ENCODE data around the gene CLEC18A. TPM values are rescaled to one million over a fixed set of nuclear protein-coding genes. Genes with fewer than 3 reads are reported as not detected.

CLEC18A gene
- total and polyA plus RNA-seq, 4 donors = 1.1 to 2.7 (median 1.6) TPM

DNA sequence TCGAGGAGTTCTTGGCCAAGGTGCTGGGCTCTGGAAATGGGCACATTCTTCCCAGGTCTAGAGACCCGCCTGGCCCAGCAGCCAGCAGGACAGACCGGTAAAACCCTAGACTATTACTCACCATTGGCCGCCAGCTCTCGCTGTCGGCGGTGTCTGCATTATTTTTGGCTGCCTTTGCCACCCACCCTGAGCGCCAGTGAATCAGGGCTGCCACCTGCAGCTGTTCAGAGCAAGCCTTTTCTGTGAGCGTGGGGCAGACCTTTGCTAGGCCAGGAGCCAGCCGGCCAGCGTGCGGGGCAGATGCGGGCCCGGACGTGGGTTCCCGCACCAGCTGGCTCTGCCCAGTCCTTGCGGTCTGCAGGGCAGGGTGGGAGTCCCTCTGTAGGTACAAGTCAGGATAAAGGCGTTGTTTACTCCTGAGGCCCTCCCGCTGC is 15.8 kb upstream of the CLEC18A start:
- WGBS (ENCODE audit: insufficient coverage) = 87% methylated on average over 19 of the region's 19 CpGs
- Histone ChIP-seq H3K4me1 (ENCODE audit: control insufficient read depth, insufficient read depth, low read length) (peaks cover 16% of the 10 kb centered on the region), H3K36me3 (ENCODE audit: control insufficient read depth, insufficient read depth, low read length) (peaks cover 92% of the 10 kb centered on the region), H3K27me3 (ENCODE audit: control insufficient read depth, insufficient read depth, low read length) (no peaks in the 10 kb centered on the region), H3K4me3 (ENCODE audit: low read depth, low read length) (no peak overlapping the region), H3K9me3 (ENCODE audit: control insufficient read depth, insufficient read depth, low read length) (no peaks in the 10 kb centered on the region), H3K27ac (ENCODE audit: low read depth, low read length) (no peak overlapping the region)
- DNase-seq (ENCODE audit: low read depth in 4 of 6, low spot score in 6 of 6) = no peak

DNA sequence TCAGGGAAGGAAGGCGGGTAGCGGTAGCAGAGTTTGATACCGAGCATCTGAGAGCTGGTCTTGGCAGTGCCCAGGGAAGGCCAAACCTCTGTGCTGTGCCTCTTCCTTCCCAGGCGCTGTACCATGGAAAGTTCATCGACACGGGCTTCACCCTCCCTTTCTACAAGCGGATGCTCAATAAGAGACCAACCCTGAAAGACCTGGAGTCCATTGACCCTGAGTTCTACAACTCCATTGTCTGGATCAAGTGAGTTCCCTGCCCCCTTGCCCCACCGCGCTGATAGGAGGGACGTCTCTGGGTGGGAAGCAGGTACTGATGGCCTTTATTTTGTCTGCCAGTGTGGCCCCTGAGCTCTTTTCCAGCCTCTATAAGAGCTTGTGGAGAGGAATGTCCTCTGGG is 15.4 kb upstream of the CLEC18A start:
- no peak for DNase-seq (ENCODE audit: low read depth in 4 of 6, low spot score in 6 of 6)
- H3K4me1 ChIP-seq (ENCODE audit: control insufficient read depth, insufficient read depth, low read length) = peaks cover 16% of the 10 kb centered on the region
- H3K9me3 ChIP-seq (ENCODE audit: control insufficient read depth, insufficient read depth, low read length) = no peaks in the 10 kb centered on the region
- H3K27ac ChIP-seq (ENCODE audit: low read depth, low read length) = no peak overlapping the region
- no peaks in the 10 kb centered on the region for H3K27me3 ChIP-seq (ENCODE audit: control insufficient read depth, insufficient read depth, low read length)
- WGBS (ENCODE audit: insufficient coverage) = 100% methylated on average over 3 of the region's 10 CpGs
- no peak overlapping the region for H3K4me3 ChIP-seq (ENCODE audit: low read depth, low read length)
- peaks cover 95% of the 10 kb centered on the region for H3K36me3 ChIP-seq (ENCODE audit: control insufficient read depth, insufficient read depth, low read length)

DNA sequence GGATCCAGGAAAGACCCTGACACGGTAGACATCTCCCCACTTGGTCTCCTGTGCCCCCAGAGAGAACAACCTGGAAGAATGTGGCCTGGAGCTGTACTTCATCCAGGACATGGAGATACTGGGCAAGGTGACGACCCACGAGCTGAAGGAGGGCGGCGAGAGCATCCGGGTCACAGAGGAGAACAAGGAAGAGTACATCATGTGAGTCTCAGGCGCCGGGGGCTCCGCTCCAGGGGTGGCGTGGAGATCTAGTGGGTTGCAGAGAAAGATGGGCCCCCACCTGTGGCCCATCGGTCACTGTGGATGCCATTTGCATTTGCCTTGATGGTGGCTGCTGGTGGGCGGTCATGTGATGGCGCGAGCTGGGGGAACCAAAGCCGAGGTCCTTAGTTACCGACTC is 14.9 kb upstream of the CLEC18A start:
- WGBS (ENCODE audit: insufficient coverage) = 92% methylated on average over 16 of the region's 16 CpGs
- H3K27ac ChIP-seq (ENCODE audit: low read depth, low read length) = no peak overlapping the region
- DNase-seq (ENCODE audit: low read depth in 4 of 6, low spot score in 6 of 6) = no peak

DNA sequence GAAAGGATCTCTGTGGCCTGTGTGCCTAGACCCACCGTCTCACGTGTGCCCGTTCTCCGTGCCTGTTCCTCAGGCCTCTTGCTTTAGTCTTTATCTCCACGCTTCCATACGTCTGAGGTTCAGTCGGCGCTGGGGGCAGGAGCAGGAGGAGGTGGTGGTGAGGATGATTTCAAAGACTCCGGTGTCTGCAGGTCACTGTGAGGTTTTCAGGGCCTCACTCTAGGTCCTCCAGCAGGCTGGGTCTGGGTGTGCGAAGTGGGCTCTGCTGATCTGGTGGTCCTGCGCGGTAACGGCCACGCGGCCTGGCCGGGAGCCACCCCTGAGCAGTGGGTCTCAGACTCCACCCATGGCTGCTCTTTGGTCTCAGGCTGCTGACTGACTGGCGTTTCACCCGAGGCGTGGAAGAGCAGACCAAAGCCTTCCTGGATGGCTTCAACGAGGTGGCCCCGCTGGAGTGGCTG is 14.4 kb upstream of the CLEC18A start:
- peaks cover 97% of the 10 kb centered on the region for H3K36me3 ChIP-seq (ENCODE audit: control insufficient read depth, insufficient read depth, low read length)
- no peaks in the 10 kb centered on the region for H3K27me3 ChIP-seq (ENCODE audit: control insufficient read depth, insufficient read depth, low read length)
- WGBS (ENCODE audit: insufficient coverage) = 97% methylated on average over 21 of the region's 21 CpGs
- H3K27ac ChIP-seq (ENCODE audit: low read depth, low read length) = no peak overlapping the region
- H3K4me1 ChIP-seq (ENCODE audit: control insufficient read depth, insufficient read depth, low read length) = peaks cover 16% of the 10 kb centered on the region
- DNase-seq (ENCODE audit: low read depth in 4 of 6, low spot score in 6 of 6) = no peak
- H3K9me3 ChIP-seq (ENCODE audit: control insufficient read depth, insufficient read depth, low read length) = no peaks in the 10 kb centered on the region
- no peak overlapping the region for H3K4me3 ChIP-seq (ENCODE audit: low read depth, low read length)

More for the DNA sequence above, 14.9 kb upstream of the CLEC18A start:
- Histone ChIP-seq H3K4me3 (ENCODE audit: low read depth, low read length) (no peak overlapping the region), H3K4me1 (ENCODE audit: control insufficient read depth, insufficient read depth, low read length) (peaks cover 16% of the 10 kb centered on the region), H3K9me3 (ENCODE audit: control insufficient read depth, insufficient read depth, low read length) (no peaks in the 10 kb centered on the region), H3K36me3 (ENCODE audit: control insufficient read depth, insufficient read depth, low read length) (peaks cover 98% of the 10 kb centered on the region), H3K27me3 (ENCODE audit: control insufficient read depth, insufficient read depth, low read length) (no peaks in the 10 kb centered on the region)

GRCh38 chr16:69937465-69937951 is 13.6 kb upstream of the CLEC18A start:
- peaks cover 94% of the 10 kb centered on the region for H3K36me3 ChIP-seq (ENCODE audit: control insufficient read depth, insufficient read depth, low read length)
- no peaks in the 10 kb centered on the region for H3K9me3 ChIP-seq (ENCODE audit: control insufficient read depth, insufficient read depth, low read length)
- no peaks in the 10 kb centered on the region for H3K27me3 ChIP-seq (ENCODE audit: control insufficient read depth, insufficient read depth, low read length)
- no peak overlapping the region for H3K27ac ChIP-seq (ENCODE audit: low read depth, low read length)
- no peak overlapping the region for H3K4me3 ChIP-seq (ENCODE audit: low read depth, low read length)
- H3K4me1 ChIP-seq (ENCODE audit: control insufficient read depth, insufficient read depth, low read length) = peaks cover 12% of the 10 kb centered on the region
- WGBS (ENCODE audit: insufficient coverage) = 77% methylated on average over 15 of the region's 16 CpGs
- DNase-seq (ENCODE audit: low read depth in 4 of 6, low spot score in 6 of 6) = peak in 2 of 6 donors; percentile 47 to 77

DNA sequence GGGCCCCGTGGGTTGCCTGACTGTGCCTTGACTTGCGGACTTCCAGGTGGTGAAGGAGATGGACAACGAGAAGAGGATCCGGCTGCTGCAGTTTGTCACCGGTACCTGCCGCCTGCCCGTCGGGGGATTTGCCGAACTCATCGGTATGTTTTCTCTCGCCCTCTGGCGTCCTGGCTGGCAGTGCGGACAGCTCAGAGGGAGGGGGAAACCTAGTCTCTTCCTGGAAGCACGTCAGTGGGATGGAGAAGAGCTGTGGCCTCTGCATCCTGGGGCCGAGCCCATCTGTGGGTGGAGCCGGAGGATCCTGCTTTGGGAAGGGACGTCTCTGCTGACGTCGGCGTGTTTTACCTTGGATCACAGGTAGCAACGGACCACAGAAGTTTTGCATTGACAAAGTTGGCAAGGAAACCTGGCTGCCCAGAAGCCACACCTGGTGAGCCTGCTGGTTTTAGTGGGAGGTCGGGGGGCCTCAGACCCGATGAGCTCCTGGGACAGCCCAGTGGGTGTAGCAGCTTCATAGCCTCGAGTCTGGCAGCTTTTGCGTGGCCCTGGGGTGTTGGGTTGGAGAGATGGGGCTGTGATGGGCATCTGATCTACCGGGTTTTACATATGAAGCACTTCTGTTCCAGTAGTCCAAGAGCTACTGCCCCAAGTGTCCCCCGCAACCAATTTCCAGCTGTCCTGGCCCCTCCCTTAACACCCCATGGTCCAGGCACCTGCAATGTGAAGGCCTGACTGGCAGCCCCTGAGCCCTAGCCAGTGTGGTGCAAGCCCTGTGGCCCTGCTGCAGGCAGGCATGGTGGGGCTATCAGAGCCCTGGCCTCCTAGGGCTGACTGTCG is 11.9 kb upstream of the CLEC18A start:
- H3K27ac ChIP-seq (ENCODE audit: low read depth, low read length) = no peak overlapping the region
- H3K4me3 ChIP-seq (ENCODE audit: low read depth, low read length) = no peak overlapping the region
- peaks cover 9% of the 10 kb centered on the region for H3K4me1 ChIP-seq (ENCODE audit: control insufficient read depth, insufficient read depth, low read length)
- peaks cover 78% of the 10 kb centered on the region for H3K36me3 ChIP-seq (ENCODE audit: control insufficient read depth, insufficient read depth, low read length)
- WGBS (ENCODE audit: insufficient coverage) = 93% methylated on average over 27 of the region's 28 CpGs
- H3K9me3 ChIP-seq (ENCODE audit: control insufficient read depth, insufficient read depth, low read length) = no peaks in the 10 kb centered on the region
- no peak for DNase-seq (ENCODE audit: low read depth in 4 of 6, low spot score in 6 of 6)
- H3K27me3 ChIP-seq (ENCODE audit: control insufficient read depth, insufficient read depth, low read length) = no peaks in the 10 kb centered on the region

DNA sequence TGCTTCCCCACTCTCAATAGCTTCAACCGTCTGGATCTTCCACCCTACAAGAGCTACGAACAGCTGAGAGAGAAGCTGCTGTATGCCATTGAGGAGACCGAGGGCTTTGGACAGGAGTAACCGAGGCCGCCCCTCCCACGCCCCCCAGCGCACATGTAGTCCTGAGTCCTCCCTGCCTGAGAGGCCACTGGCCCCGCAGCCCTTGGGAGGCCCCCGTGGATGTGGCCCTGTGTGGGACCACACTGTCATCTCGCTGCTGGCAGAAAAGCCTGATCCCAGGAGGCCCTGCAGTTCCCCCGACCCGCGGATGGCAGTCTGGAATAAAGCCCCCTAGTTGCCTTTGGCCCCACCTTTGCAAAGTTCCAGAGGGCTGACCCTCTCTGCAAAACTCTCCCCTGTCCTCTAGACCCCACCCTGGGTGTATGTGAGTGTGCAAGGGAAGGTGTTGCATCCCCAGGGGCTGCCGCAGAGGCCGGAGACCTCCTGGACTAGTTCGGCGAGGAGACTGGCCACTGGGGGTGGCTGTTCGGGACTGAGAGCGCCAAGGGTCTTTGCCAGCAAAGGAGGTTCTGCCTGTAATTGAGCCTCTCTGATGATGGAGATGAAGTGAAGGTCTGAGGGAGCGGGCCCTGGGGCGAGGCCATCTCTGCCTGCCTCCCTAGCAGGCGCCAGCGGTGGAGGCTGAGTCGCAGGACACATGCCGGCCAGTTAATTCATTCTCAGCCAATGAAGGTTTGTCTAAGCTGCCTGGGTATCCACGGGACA is 11.1 kb upstream of the CLEC18A start:
- no peak for DNase-seq (ENCODE audit: low read depth in 4 of 6, low spot score in 6 of 6)
- H3K27ac ChIP-seq (ENCODE audit: low read depth, low read length) = no peak overlapping the region
- peaks cover 9% of the 10 kb centered on the region for H3K4me1 ChIP-seq (ENCODE audit: control insufficient read depth, insufficient read depth, low read length)
- H3K9me3 ChIP-seq (ENCODE audit: control insufficient read depth, insufficient read depth, low read length) = no peaks in the 10 kb centered on the region
- WGBS (ENCODE audit: insufficient coverage) = 96% methylated on average over 21 of the region's 26 CpGs
- no peak overlapping the region for H3K4me3 ChIP-seq (ENCODE audit: low read depth, low read length)
- H3K27me3 ChIP-seq (ENCODE audit: control insufficient read depth, insufficient read depth, low read length) = no peaks in the 10 kb centered on the region
- peaks cover 70% of the 10 kb centered on the region for H3K36me3 ChIP-seq (ENCODE audit: control insufficient read depth, insufficient read depth, low read length)

- Histone ChIP-seq H3K4me1 (ENCODE audit: control insufficient read depth, insufficient read depth, low read length) (peaks cover 9% of the 10 kb centered on the region), H3K36me3 (ENCODE audit: control insufficient read depth, insufficient read depth, low read length) (peaks cover 63% of the 10 kb centered on the region), H3K4me3 (ENCODE audit: low read depth, low read length) (no peak overlapping the region), H3K27me3 (ENCODE audit: control insufficient read depth, insufficient read depth, low read length) (no peaks in the 10 kb centered on the region), H3K9me3 (ENCODE audit: control insufficient read depth, insufficient read depth, low read length) (no peaks in the 10 kb centered on the region), H3K27ac (ENCODE audit: low read depth, low read length) (no peak overlapping the region)
- no peak for DNase-seq (ENCODE audit: low read depth in 4 of 6, low spot score in 6 of 6)
- WGBS (ENCODE audit: insufficient coverage) = 96% methylated on average over 13 of the region's 13 CpGs
Measured at GRCh38 chr16:69940676-69941075, 10.5 kb upstream of the CLEC18A start.

- WGBS (ENCODE audit: insufficient coverage) = 83% methylated on average over 28 of the region's 28 CpGs
- Histone ChIP-seq H3K4me3 (ENCODE audit: low read depth, low read length) (no peak overlapping the region), H3K27me3 (ENCODE audit: control insufficient read depth, insufficient read depth, low read length) (no peaks in the 10 kb centered on the region), H3K36me3 (ENCODE audit: control insufficient read depth, insufficient read depth, low read length) (peaks cover 55% of the 10 kb centered on the region), H3K27ac (ENCODE audit: low read depth, low read length) (no peak overlapping the region), H3K4me1 (ENCODE audit: control insufficient read depth, insufficient read depth, low read length) (peaks cover 9% of the 10 kb centered on the region), H3K9me3 (ENCODE audit: control insufficient read depth, insufficient read depth, low read length) (no peaks in the 10 kb centered on the region)
- no peak for DNase-seq (ENCODE audit: low read depth in 4 of 6, low spot score in 6 of 6)
Measured at GRCh38 chr16:69941251-69942098, 9.7 kb upstream of the CLEC18A start.

Measured in spinal cord (tissue), 10 donors.